Right lobe of liver (tissue), 4 donors: ENCODE measurements around the gene SPOPL.
"Not testable (repeated sequence)": the region's sequence is repeated elsewhere in the genome, so short reads cannot be mapped to it uniquely, and the experiment has no call there.

Source experiments
- CTCF ChIP-seq, 4 donors: fragments of 200-600 bp in 3 of 4; fragments of 450-650 bp in 1 of 4; IDR thresholded peaks; one replicate each; pipeline versions ENCODE4 v1.5.1 to v1.8.0; 2016 to 2022; ENCODE audit warnings: antibody characterized with exemption in 4 of 4, mild to moderate bottlenecking in 2 of 4
- POLR2A ChIP-seq: fragments of 450-650 bp; IDR thresholded peaks from one replicate; pipeline ENCODE4 v1.6.1; 2017; ENCODE audit warnings: antibody characterized with exemption, mild to moderate bottlenecking
- donor health status: DM: no; HTN: no; CAD: no.
- donor health status: DM: no; HTN: no; CAD: no.
- donor health status: DM: no; HTN: yes; CAD: no.

- not testable (repeated sequence) for TF ChIP-seq CTCF (IDR thresholded peaks at IDR 0.05); POLR2A
These were observed 18.8 kb upstream of the SPOPL start for GRCh38 chr2:138482796-138483195.
